ENCODE data around the gene TRAPPC14.
"Not testable (repeated sequence)": the region's sequence is repeated elsewhere in the genome, so short reads cannot be mapped to it uniquely, and the experiment has no call there.

TRAPPC14 gene

DNA sequence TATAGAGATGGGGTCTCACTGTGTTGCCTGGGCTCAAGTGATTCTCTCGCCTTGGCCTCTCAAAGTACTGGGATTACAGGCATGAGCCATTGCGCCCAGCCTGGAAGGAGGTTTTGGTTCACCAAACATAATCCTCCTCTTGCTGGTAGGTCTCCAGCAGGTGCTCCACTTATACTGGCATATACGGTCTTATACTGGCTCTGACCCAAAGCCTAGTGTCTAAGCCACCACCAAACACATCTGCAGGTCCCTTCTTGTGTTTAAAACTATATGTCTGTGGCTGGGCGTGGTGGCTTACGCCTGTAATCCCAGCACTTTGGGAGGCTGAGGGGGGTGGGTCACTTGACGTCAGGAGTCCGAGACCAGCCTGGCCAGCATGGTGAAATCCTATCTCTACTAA is 26.4 kb downstream of the TRAPPC14 start:
- POLR2A ChIA-PET (ENCODE audit: low non-redundant PET), result interaction anchor here (0.6 kb wide), 1 partner anchor 25 kb away, joined by 3 read pairs; no protein-coding TSS in a partner anchor
- CTCF ChIA-PET, result interaction anchor here (0.7 to 1.2 kb wide), 8 partner anchors 22 to 288 kb away, joined by 3 to 7 read pairs (median 4); partner anchors contain the start of gene GPC2

DNA sequence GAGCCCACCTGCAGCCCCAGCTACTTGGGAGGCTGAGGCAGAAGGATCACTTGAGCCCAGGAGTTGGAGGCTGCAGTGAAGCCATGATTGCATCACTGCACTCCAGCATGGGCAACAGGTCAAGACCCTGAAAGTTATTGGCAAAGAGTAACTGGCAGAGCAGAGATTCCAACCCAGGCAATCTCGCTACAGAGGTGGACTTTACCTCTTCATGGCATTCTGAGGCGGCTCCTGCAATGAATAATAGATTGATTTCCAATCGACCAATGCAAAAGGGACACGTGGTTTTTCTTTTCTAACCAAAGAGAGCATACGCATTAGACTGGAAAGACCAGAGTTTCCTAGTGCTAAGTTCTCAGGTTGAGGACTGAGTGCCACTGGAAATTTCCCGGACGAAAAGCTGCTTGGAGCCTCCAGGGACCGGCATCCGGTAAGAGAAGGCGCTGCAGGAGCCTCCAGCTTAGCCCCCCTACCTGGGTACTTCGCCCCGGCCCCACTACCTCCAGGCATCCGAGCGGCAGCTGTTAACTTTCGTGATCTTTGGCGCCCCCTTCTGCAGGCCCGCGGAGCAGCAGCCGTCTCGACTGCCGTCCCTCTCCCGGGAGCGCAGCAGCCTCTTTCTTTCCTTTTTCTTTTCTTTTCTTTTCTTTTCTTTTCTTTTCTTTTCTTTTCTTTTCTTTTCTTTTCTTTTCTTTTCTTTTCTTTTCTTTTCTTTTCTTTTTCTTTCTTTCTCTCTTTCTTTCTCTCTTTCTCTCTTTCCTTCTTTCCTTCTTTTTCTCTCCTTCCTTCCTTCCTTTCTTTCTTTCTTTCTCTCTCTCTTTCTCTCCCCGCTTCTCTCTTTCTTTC is 27.7 kb downstream of the TRAPPC14 start:
- no peak for DNase-seq (ENCODE audit: low spot score)
- H3K27ac ChIP-seq, result no peak overlapping the region
- TF ChIP-seq, protein P1, sequence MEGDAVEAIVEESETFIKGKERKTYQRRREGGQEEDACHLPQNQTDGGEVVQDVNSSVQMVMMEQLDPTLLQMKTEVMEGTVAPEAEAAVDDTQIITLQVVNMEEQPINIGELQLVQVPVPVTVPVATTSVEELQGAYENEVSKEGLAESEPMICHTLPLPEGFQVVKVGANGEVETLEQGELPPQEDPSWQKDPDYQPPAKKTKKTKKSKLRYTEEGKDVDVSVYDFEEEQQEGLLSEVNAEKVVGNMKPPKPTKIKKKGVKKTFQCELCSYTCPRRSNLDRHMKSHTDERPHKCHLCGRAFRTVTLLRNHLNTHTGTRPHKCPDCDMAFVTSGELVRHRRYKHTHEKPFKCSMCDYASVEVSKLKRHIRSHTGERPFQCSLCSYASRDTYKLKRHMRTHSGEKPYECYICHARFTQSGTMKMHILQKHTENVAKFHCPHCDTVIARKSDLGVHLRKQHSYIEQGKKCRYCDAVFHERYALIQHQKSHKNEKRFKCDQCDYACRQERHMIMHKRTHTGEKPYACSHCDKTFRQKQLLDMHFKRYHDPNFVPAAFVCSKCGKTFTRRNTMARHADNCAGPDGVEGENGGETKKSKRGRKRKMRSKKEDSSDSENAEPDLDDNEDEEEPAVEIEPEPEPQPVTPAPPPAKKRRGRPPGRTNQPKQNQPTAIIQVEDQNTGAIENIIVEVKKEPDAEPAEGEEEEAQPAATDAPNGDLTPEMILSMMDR (conservative IDR thresholded peaks at IDR 0.05; ENCODE audit: low read depth), result peak; percentile 98
- POLR2A ChIA-PET (ENCODE audit: low non-redundant PET), result no interaction called here
- CTCF ChIA-PET, result interaction anchor here (0.5 to 1.6 kb wide), 13 partner anchors 8 to 289 kb away, joined by 3 to 6 read pairs (median 4); partner anchors contain the start of genes AP4M1, MCM7, PVRIG and STAG3

More for the DNA sequence above, 26.4 kb downstream of the TRAPPC14 start:
- H3K27ac ChIP-seq, result no peak overlapping the region
- TF ChIP-seq, protein P1 (conservative IDR thresholded peaks at IDR 0.05; ENCODE audit: low read depth), result no peak
- no peak for DNase-seq (ENCODE audit: low spot score)

DNA sequence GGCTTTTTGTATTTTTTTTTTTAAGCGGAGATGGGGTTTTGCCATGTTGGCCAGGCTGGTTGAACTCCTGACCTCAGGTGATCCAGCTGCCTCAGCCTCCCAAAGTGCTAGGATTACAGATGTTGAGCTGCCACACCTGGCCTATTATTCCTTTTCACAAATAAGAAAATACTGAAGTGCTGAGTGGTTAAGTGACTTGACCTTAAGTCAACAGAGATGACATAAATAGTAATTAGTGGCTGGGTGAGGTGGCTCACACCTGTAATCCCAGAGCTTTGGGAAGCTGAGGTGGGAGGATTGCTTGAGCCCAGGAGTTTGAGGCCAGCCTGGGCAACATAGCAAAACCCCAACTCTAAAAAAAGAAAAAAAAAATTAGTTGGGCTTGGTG is 28.3 kb downstream of the TRAPPC14 start:
- POLR2A ChIA-PET (ENCODE audit: low non-redundant PET); DNase-seq (ENCODE audit: low spot score); H3K27ac ChIP-seq: not testable (repeated sequence)
- CTCF ChIA-PET, result interaction anchor here (0.5 to 1.6 kb wide), 9 partner anchors 9 to 1191 kb away, joined by 3 to 6 read pairs (median 4); partner anchors contain the start of gene STAG3

DNA sequence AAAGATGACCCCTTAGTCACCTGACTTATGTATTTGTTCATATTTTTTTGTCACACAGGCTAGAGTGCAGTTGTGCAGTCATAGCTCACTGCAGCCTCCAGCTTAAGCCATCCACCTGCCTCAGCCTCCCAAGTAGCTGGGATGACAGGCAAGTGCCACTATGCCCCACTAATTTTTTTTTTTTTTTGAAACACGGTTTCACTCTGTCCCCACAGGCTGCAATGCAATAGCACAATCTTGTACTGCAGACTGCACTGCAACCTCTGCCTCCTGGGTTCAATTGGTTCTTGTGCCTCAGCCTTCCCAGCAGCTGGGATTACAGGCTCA is 29.9 kb downstream of the TRAPPC14 start:
- TF ChIP-seq, protein P1 (conservative IDR thresholded peaks at IDR 0.05; ENCODE audit: low read depth), result no peak
- POLR2A ChIA-PET (ENCODE audit: low non-redundant PET), result no interaction called here
- CTCF ChIA-PET, result interaction anchor here (0.6 kb wide), 1 partner anchor 20 kb away, joined by 4 read pairs; no protein-coding TSS in a partner anchor
- H3K27ac ChIP-seq, result no peak overlapping the region
- DNase-seq (ENCODE audit: low spot score), result no peak

DNA sequence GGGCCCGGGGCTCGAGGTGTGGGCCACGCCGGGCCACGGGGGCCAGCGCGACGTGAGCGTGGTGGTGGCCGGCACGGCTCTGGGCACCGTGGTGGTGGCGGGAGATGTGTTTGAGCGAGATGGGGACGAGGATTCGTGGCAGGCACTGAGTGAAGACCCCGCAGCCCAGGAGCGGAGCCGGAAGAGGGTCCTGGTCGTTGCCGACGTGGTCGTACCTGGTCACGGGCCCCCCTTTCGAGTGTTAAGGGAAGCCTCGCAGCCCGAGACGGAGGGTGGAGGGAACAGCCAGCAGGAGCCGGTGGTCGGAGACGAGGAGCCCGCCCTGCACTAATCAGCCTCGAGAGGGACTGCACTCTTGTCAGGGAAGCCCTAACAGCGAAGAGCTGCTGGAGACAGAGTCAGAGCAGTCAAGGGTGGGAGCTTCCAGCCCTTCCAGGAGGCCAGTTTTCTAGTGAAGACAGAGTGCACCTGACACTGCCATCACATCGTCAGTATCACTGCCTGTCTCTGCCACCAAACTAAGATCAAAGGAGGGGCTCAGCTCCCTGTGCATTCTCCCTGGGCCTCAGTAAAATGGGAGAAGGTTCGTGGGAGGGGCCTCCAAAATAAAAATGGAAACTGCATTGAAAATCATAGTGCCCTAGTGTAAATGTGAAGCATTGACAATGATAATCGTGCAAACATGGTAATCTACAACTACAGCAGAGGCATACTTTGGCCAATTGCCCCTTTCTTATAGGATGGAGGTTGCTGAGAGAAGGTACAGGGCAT is 30.5 kb downstream of the TRAPPC14 start:
- DNase-seq (ENCODE audit: low spot score), result no peak
- CTCF ChIA-PET, result interaction anchor here (0.6 kb wide), 2 partner anchors 11 to 20 kb away, joined by 4 read pairs; no protein-coding TSS in a partner anchor
- POLR2A ChIA-PET (ENCODE audit: low non-redundant PET), result no interaction called here
- peak overlapping the region; percentile 99 for H3K27ac ChIP-seq
- TF ChIP-seq, protein P1 (conservative IDR thresholded peaks at IDR 0.05; ENCODE audit: low read depth), result no peak

DNA sequence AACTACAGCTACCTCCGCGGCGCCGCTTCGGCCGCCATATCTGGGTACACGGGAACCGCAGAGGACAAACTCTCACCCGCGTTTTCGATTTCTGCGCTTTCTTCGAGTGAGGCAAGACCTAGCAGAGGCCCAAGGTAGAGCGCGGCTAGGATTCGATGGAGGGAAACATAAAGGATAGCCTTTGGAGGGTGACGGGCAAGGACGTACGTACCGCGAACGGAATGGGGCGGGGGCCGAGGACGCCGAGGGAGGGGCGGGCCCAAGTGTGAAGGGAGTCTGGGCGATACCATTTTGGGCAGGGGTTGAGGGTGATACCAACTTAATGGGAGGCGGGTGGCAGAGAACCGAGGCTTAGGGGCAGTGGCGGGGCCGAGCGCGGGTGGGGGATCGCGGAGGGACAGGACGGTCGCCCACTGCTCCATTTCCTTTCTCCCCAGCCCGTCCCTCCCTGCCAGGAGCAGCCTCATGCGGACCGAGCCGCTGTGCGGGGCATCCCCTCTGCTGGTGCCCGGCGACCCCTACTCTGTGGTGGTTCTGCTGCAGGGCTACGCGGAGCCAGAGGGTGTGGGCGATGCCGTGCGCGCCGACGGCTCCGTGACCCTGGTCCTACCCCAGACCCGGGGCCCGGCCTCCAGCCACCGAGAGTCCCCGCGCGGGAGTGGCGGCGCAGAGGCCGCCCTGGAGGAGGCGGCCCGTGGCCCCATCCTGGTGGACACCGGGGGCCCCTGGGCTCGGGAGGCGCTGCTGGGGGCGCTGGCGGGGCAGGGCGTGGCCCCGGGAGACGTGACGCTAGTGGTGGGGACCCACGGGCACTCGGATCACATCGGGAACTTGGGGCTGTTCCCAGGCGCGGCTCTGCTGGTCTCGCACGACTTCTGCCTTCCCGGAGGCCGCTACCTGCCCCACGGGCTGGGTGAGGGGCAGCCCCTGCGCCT is 31.3 kb downstream of the TRAPPC14 start, which contains the start of gene MBLAC1:
Gene MBLAC1 (plus strand): TSS at position 37 of the 935 bp plus-strand sequence. CDS start 429 bp downstream, at position 466.
- TF ChIP-seq, protein P1 (conservative IDR thresholded peaks at IDR 0.05; ENCODE audit: low read depth), result no peak
- POLR2A ChIA-PET (ENCODE audit: low non-redundant PET), result interaction anchor here (0.7 kb wide), 1 partner anchor 752 kb away, joined by 3 read pairs; no protein-coding TSS in a partner anchor

More for the DNA sequence above, 31.3 kb downstream of the TRAPPC14 start, which contains the start of gene MBLAC1:
- peak within 1 kb of the TSS; percentile 99 for H3K27ac ChIP-seq
- CTCF ChIA-PET, result interaction anchor here (0.7 kb wide), 2 partner anchors 30 to 214 kb away, joined by 3 to 5 read pairs; no protein-coding TSS in a partner anchor
- peak; percentile 92 for DNase-seq (ENCODE audit: low spot score)
